Breast epithelium (tissue), 4 donors: ENCODE measurements around the gene GCLC. TPM values are rescaled to one million over a fixed set of nuclear protein-coding genes. Genes with fewer than 3 reads are reported as not detected.

Experiments used
- DNase-seq, 2 donors: peaks; one replicate each; pipeline ENCODE4 v3.0.0-alpha.2; 2019; ENCODE audit warnings: low spot score in 2 of 2
- H3K27ac ChIP-seq, 2 donors: fragments of 200-600 bp; sonication (generic) in 1 of 2; one replicate each; pipeline ENCODE4 v1.5.1; 2016 to 2019; ENCODE audit warnings: mild to moderate bottlenecking in 1 of 2
- H3K27me3 ChIP-seq, 2 donors: fragments of 200-600 bp; sonication (generic) in 1 of 2; one replicate each; pipeline versions ENCODE4 v1.5.1 to v1.6.0; 2017 to 2019; ENCODE audit warnings: control low read depth in 1 of 2, mild to moderate bottlenecking in 1 of 2
- H3K36me3 ChIP-seq: fragments of 200-600 bp; one replicate; pipeline ENCODE4 v1.5.1; 2019
- H3K4me1 ChIP-seq, 2 donors: fragments of 200-600 bp; sonication (generic); one replicate each; pipeline ENCODE4 v1.5.1; 2016 to 2019; ENCODE audit warnings: control low read depth in 1 of 2
- H3K4me3 ChIP-seq, 3 donors: fragments of 200-600 bp; sonication (generic); 1 replicate in 2 of 3; 2 replicates in 1 of 3; pipeline ENCODE4 v1.5.1; 2016 to 2019; ENCODE audit warnings: mild to moderate bottlenecking in 3 of 3, moderate library complexity in 2 of 3
- H3K9me3 ChIP-seq, 2 donors: fragments of 200-600 bp; sonication (generic) in 1 of 2; one replicate each; pipeline ENCODE4 v1.5.1; 2016 to 2019; ENCODE audit warnings: control low read depth in 1 of 2
- POLR2A ChIP-seq: fragments of 450-650 bp; IDR thresholded peaks from one replicate; pipeline ENCODE4 v1.6.1; 2016; ENCODE audit warnings: antibody characterized with exemption, mild to moderate bottlenecking, moderate library complexity
- POLR2AphosphoS5 ChIP-seq, 3 donors: sonication (generic); formaldehyde crosslinking; IDR thresholded peaks; one replicate each; pipeline ENCODE4 v1.6.1; 2017; ENCODE audit warnings: antibody characterized with exemption in 3 of 3
- intact Hi-C: fragments of 100-400 bp; cut with DNase I; formaldehyde crosslinking; loops from one replicate; pipeline ENCODE4 v1.15.1; 2023; ENCODE audit warnings: low total_unique reads
- total RNA-seq, 3 donors: library from RNA; depleted of rRNA; stranded (reverse); fragments of >200 nt; gene quantifications; one replicate each; pipeline ENCODE4 v1.1.0, GENCODE V29; 2016
- TF ChIP-seq, protein P1 (sequence below), 3 donors: fragments of 450-650 bp; IDR thresholded peaks; one replicate each; pipeline ENCODE4 v1.5.1; 2016 to 2017; ENCODE audit warnings: antibody characterized with exemption in 3 of 3, mild to moderate bottlenecking in 3 of 3, moderate library complexity in 3 of 3

GCLC gene
- total RNA-seq, 3 donors from 2014 or later = 33.8 to 50.6 (median 39.0) TPM

DNA sequence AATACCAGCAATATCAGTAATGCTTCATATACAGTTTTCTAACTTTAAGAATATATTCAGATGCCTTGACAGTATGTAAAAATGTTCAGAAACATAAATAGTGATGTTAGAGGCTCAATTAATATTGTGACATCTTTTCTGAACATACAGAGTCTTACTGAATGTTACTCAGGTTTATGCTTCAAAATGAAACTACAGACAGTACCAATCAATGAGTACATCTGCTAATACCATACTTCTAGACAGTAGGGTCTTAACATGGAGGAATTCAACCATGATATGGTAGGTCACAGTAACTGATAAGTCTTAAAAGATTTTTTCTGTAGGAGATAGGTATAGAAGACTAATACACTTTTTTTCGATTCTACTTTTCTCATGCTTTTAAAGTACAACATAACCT is 8.3 kb downstream of the GCLC start:
- intact Hi-C loops = no loop called here
- H3K9me3 ChIP-seq = no peaks in the 10 kb centered on the region
- no peak overlapping the region for H3K4me3 ChIP-seq
- H3K27me3 ChIP-seq = no peaks in the 10 kb centered on the region
- no peaks in the 10 kb centered on the region for H3K36me3 ChIP-seq
- no peak overlapping the region for H3K27ac ChIP-seq
- DNase-seq = no peak
- no peaks in the 10 kb centered on the region for H3K4me1 ChIP-seq
- TF ChIP-seq POLR2AphosphoS5 (IDR thresholded peaks at IDR 0.05) = no peak
- no peak for TF ChIP-seq POLR2A
- TF ChIP-seq, protein P1, sequence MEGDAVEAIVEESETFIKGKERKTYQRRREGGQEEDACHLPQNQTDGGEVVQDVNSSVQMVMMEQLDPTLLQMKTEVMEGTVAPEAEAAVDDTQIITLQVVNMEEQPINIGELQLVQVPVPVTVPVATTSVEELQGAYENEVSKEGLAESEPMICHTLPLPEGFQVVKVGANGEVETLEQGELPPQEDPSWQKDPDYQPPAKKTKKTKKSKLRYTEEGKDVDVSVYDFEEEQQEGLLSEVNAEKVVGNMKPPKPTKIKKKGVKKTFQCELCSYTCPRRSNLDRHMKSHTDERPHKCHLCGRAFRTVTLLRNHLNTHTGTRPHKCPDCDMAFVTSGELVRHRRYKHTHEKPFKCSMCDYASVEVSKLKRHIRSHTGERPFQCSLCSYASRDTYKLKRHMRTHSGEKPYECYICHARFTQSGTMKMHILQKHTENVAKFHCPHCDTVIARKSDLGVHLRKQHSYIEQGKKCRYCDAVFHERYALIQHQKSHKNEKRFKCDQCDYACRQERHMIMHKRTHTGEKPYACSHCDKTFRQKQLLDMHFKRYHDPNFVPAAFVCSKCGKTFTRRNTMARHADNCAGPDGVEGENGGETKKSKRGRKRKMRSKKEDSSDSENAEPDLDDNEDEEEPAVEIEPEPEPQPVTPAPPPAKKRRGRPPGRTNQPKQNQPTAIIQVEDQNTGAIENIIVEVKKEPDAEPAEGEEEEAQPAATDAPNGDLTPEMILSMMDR (IDR thresholded peaks at IDR 0.05) = no peak

DNA sequence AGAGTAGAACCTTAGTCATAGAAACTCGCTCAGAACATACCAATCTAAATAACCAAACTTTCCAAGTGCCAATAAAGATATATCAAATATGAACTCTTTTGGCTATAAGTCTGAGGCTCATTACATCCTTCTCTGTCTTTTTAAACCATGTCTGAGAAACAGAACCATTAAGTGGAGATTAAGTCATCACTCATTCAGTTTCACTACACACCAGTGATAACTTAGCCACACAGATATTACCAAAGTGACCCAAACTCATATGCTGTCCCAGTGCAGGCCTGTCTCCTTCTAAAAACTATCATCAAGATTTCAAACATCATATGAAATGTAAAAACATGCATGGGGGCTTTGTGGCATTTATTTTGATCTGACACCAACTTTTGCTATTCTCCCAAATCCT is 12.0 kb downstream of the GCLC start:
- H3K4me3 ChIP-seq = no peak overlapping the region
- intact Hi-C loops = no loop called here
- no peaks in the 10 kb centered on the region for H3K27me3 ChIP-seq
- H3K4me1 ChIP-seq = no peaks in the 10 kb centered on the region
- TF ChIP-seq, protein P1 (IDR thresholded peaks at IDR 0.05) = no peak
- TF ChIP-seq POLR2AphosphoS5 (IDR thresholded peaks at IDR 0.05) (no peak), POLR2A (no peak)
- H3K9me3 ChIP-seq = no peaks in the 10 kb centered on the region
- H3K36me3 ChIP-seq = no peaks in the 10 kb centered on the region
- H3K27ac ChIP-seq = no peak overlapping the region
- no peak for DNase-seq

DNA sequence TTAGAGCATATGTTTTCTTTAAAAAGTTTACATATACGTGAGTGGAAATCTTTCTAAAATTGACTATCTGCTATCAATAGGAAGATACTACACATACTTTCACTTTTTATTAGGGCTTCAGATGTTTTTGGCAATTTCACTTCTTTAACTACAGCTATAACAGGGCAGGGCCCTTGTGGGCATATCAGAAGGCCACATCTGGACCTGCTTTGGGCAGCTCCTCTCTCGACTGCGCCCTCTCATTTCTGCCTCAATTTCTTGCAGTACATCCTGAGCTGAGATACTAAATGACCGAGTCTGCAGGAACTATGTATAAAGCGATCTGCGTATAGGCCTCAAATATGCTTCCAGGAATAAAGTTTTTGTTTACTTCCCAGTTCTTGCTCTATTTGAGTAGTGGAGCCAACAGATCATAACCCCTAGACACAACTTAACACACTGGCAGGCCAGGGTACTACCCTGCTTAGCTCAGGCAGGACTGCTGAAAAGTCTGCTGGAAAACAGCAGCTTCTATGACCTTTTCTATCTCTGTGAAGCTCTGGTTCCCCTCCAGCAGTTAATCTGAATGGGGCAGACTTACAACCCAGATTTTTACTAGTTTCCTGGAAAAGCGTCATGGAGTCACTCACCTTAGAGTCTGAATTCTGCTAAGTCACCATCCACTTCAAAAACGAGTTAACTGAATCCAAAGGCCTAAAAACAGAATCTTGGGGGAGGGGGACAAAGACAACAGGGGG is 12.7 kb downstream of the GCLC start:
- H3K4me1 ChIP-seq = no peaks in the 10 kb centered on the region
- intact Hi-C loops = no loop called here
- no peak overlapping the region for H3K27ac ChIP-seq
- no peaks in the 10 kb centered on the region for H3K27me3 ChIP-seq
- no peak for DNase-seq
- no peaks in the 10 kb centered on the region for H3K9me3 ChIP-seq
- H3K36me3 ChIP-seq = no peaks in the 10 kb centered on the region
- no peak overlapping the region for H3K4me3 ChIP-seq
- TF ChIP-seq POLR2AphosphoS5 (IDR thresholded peaks at IDR 0.05) (no peak), POLR2A (no peak)
- TF ChIP-seq, protein P1 (IDR thresholded peaks at IDR 0.05) = no peak

DNA sequence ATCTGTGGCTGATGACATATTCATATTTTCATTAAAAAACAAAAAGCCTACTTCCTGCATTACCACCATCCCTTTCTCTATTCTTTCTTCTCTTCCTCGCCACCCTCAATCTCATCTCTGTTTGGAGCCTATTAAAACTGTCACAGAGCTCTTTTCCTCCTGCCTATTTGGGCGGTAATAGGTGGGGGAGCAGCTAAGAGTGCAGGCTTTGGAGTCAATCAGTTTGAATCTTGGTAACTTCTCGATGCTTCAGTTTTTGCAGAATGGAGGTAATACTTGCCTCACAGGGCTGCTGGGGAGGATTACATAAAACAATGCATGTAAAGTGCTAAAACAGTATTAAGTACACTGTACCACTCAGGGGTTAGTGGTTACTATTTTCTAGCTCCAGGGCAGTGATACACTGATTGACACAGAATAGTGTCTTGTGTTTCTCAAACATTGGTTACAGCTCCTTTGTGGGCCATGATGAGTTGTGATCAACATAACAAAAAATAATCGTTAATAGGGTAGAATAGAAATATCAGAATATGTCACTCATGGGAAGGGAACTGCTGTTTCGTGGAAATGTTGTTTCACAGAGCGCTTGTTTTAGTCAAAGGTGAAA is 14.0 kb downstream of the GCLC start:
- Histone ChIP-seq H3K27me3 (no peaks in the 10 kb centered on the region), H3K9me3 (no peaks in the 10 kb centered on the region), H3K4me3 (no peak overlapping the region), H3K27ac (no peak overlapping the region), H3K4me1 (no peaks in the 10 kb centered on the region), H3K36me3 (no peaks in the 10 kb centered on the region)
- TF ChIP-seq POLR2AphosphoS5 (IDR thresholded peaks at IDR 0.05) (no peak), POLR2A (no peak)
- TF ChIP-seq, protein P1 (IDR thresholded peaks at IDR 0.05) = no peak
- DNase-seq = no peak
- intact Hi-C loops = no loop called here

DNA sequence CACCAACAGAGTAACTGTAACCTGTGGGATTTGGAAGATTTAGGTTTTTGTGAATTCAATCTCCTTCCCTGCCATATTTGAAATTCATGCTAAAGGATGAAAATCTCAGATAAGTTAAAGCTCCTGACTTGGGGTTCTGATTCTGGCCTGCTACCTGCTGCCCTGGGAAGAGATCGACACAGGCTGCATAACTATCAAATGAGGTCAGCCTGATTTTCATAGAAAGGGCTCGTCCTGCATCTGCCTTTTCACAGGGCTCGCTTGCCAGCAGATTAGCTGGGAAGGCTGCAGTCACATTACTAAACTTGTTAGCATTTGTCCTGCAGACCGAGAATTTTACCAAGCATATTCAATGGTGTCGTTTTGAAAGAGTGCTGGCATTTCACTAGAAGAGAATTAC is 14.6 kb downstream of the GCLC start:
- no peaks in the 10 kb centered on the region for H3K4me1 ChIP-seq
- TF ChIP-seq, protein P1 (IDR thresholded peaks at IDR 0.05) = no peak
- TF ChIP-seq POLR2AphosphoS5 (IDR thresholded peaks at IDR 0.05) = no peak
- no peak for TF ChIP-seq POLR2A
- H3K9me3 ChIP-seq = no peaks in the 10 kb centered on the region
- intact Hi-C loops = no loop called here
- DNase-seq = no peak
- no peak overlapping the region for H3K27ac ChIP-seq
- H3K36me3 ChIP-seq = no peaks in the 10 kb centered on the region
- no peak overlapping the region for H3K4me3 ChIP-seq
- no peaks in the 10 kb centered on the region for H3K27me3 ChIP-seq
